Activated T-helper 17 cell treated with anti-CD3 and anti-CD28 coated beads, Interleukin-2, amount 50 U/mL, for 72 hours (primary cell): ENCODE data around the gene C6orf118. TPM values are rescaled to one million over a fixed set of nuclear protein-coding genes. Genes with fewer than 3 reads are reported as not detected.

Experiments used
- ATAC-seq: fragments of 150-1000 bp; cut with Tn5 transposase; replicated peaks from 2 replicates; pipeline ENCODE4 v1.10.0; 2021; ENCODE audit warnings: mild to moderate bottlenecking, moderate library complexity
- H3K27ac Mint-ChIP-seq: one replicate; pipeline ENCODE4 v1.8.0; 2022; ENCODE audit warnings: mixed read lengths
- H3K27me3 Mint-ChIP-seq: one replicate; pipeline ENCODE4 v1.8.0; 2022; ENCODE audit warnings: mixed read lengths
- H3K36me3 Mint-ChIP-seq: one replicate; pipeline ENCODE4 v1.8.0; 2022; ENCODE audit warnings: low read depth, mild to moderate bottlenecking, mixed read lengths
- H3K4me1 Mint-ChIP-seq: one replicate; pipeline ENCODE4 v1.8.0; 2022; ENCODE audit warnings: mixed read lengths
- H3K4me3 Mint-ChIP-seq: one replicate; pipeline ENCODE4 v1.8.0; 2022; ENCODE audit warnings: mild to moderate bottlenecking, mixed read lengths
- H3K9me3 Mint-ChIP-seq: one replicate; pipeline ENCODE4 v1.8.0; 2022; ENCODE audit warnings: mixed read lengths
- total RNA-seq, 2 donors: library from RNA; stranded (reverse); gene quantifications; one replicate each; pipeline ENCODE4 v1.2.3, GENCODE V29; 2022

Gene C6orf118
- total RNA-seq, 2 donors from 2014 or later: not detected

DNA sequence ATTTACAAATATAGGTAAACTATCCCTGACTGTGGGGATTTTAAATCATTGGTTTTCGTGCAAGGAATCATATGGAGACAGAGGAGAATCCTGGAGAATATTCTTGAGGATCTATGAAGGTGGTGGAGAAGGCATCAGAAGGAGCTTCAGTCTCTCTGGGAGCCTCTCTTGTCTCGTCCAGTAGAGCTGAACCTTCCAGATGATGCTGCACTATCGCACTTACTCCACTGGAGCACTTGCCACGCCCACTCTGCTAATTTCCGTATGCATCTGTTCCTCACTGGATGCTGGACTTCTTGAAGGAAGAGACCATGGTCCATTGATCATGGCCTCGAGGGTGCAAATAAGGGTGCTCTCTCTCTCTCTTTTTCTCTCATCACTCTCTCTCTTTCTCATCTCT is 36.8 kb downstream of the C6orf118 start:
- H3K27me3 Mint-ChIP-seq: no peaks in the 10 kb centered on the region
- no peak overlapping the region for H3K4me3 Mint-ChIP-seq
- H3K9me3 Mint-ChIP-seq: peaks cover 8% of the 10 kb centered on the region
- no peaks in the 10 kb centered on the region for H3K4me1 Mint-ChIP-seq
- no peak overlapping the region for H3K27ac Mint-ChIP-seq
- H3K36me3 Mint-ChIP-seq: no peaks in the 10 kb centered on the region
- ATAC-seq: no peak

DNA sequence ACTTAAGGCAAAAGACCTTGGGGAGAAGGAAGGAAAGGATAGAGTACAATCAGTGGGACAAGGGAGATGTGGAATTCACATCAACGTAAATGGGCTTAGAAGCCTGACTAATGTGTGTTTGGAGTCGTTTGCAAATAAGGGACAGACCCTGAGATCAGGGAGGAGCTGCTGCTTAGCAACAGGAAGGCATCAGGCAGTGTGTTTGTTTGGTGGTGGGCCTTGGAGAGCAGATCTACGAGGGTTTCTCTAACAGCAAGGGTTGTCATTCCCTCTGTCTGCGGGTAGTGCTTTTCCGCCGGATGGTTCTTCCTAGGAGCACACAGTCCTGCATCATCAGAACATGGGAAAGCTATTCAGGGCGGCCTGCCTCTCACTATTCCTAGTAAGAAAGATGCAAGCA is 40.4 kb downstream of the C6orf118 start:
- Mint-ChIP-seq H3K4me3 (no peak overlapping the region), H3K36me3 (no peaks in the 10 kb centered on the region), H3K27me3 (no peaks in the 10 kb centered on the region), H3K27ac (no peak overlapping the region), H3K4me1 (no peaks in the 10 kb centered on the region), H3K9me3 (peaks cover 12% of the 10 kb centered on the region)
- no peak for ATAC-seq

DNA sequence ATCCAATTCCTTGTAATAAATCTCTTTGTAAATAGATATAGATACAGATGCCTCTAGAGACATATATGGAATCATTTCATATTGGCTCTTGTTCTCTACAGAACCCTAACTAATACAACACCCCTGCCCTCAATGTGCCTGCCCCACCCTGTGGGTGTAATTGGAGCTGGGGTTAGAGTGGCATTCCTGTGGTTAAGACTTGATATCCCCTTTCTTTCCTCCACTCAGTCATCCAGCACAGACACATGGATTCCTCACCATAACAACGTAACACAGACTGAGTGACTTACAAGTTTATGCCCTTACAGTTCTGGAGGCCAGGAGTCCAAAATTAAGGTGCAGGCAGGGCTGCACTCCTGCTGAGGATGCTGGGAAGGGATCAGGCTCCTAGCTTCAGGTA is 42.8 kb downstream of the C6orf118 start:
- Mint-ChIP-seq H3K9me3 (peaks cover 17% of the 10 kb centered on the region), H3K4me1 (no peaks in the 10 kb centered on the region), H3K27ac (no peak overlapping the region)

DNA sequence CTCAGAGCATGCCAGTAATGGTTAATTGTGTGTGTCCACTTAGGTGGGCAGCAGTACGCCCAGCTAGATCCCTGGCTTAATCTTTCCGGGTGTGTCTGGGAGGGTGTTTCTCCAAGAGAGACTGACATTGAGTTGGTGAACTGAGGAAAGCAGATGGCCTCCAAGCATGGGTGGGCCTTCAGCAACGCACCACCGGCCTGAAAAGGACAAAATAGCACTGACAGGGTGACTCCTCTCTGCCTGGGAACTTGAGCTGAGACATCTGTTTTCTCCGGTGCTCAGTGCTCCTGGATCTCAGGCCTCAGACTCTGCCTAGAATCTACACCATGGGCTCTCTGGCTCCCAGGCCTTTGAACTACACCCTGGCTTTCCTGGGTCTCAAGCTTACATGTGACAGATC is 43.2 kb downstream of the C6orf118 start:
- Mint-ChIP-seq H3K36me3 (no peaks in the 10 kb centered on the region), H3K4me3 (no peak overlapping the region), H3K4me1 (no peaks in the 10 kb centered on the region), H3K9me3 (peaks cover 17% of the 10 kb centered on the region), H3K27me3 (no peaks in the 10 kb centered on the region), H3K27ac (no peak overlapping the region)
- no peak for ATAC-seq

More for the DNA sequence above, 42.8 kb downstream of the C6orf118 start:
- H3K27me3 Mint-ChIP-seq: no peaks in the 10 kb centered on the region
- H3K4me3 Mint-ChIP-seq: no peak overlapping the region
- no peak for ATAC-seq
- no peaks in the 10 kb centered on the region for H3K36me3 Mint-ChIP-seq

DNA sequence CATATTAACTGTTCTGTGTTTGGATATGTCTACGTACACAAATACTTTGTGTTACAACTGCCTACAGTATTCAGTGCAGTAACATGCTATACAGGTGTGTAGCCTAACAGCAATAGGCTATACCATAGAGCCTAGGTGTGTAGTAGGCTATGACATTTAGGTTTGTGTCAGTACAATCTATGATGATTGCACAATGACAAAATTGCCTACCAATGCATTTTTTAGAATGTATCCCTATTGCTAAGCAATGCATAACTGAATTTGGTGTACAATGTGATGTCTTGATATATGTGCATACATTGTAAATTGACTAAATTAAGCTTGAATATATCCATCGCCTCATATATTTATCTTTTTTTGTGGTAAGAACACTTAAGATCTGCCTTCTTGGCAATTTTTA is 48.9 kb downstream of the C6orf118 start:
- ATAC-seq: no peak
- Mint-ChIP-seq H3K4me1 (no peaks in the 10 kb centered on the region), H3K27me3 (no peaks in the 10 kb centered on the region), H3K4me3 (no peak overlapping the region), H3K9me3 (peaks cover 26% of the 10 kb centered on the region), H3K36me3 (no peaks in the 10 kb centered on the region), H3K27ac (no peak overlapping the region)

DNA sequence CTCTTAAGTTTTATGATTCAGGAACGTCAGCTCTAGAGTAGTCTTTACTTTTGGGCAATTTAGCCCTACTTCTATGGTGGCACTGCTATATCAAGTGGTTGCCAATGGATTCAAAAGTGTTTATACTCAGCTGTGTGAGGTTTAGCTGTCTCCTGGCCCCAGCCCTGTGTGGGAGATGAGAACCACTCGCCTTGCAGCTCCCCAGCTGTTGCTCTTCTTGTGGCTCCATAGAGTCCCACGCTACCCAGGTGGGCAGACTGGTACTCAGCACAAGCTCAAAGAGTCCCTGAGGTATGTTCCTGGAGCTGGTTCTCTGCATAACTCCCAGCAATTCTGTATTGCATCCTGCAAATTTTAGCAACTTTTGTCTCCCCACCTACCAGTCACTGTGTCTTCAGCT is 59.6 kb downstream of the C6orf118 start:
- no peak for ATAC-seq
- no peaks in the 10 kb centered on the region for H3K9me3 Mint-ChIP-seq
- H3K4me1 Mint-ChIP-seq: no peaks in the 10 kb centered on the region
- H3K27ac Mint-ChIP-seq: no peak overlapping the region
- no peaks in the 10 kb centered on the region for H3K27me3 Mint-ChIP-seq
- no peak overlapping the region for H3K4me3 Mint-ChIP-seq
- no peaks in the 10 kb centered on the region for H3K36me3 Mint-ChIP-seq

DNA sequence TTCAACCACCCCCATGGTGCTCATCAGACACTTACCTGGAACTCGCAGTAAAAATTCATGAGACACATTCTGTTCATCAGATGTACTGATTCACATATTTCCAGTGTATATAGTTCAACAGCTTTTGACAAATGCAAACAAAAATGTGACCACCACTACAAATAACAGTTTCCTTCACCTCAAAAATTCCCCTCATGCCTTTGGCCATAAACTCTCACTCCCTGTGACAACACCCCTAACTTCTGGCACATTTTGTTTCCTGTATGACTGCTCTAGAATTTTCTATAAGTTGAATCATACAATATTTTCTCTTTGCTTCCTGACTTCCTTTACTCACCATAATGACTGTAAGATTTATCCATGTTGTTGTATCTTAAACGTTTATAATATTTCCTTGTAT is 63.7 kb downstream of the C6orf118 start:
- Mint-ChIP-seq H3K27ac (no peak overlapping the region), H3K36me3 (no peaks in the 10 kb centered on the region), H3K4me1 (no peaks in the 10 kb centered on the region), H3K27me3 (no peaks in the 10 kb centered on the region), H3K9me3 (no peaks in the 10 kb centered on the region), H3K4me3 (no peak overlapping the region)
- ATAC-seq: no peak

DNA sequence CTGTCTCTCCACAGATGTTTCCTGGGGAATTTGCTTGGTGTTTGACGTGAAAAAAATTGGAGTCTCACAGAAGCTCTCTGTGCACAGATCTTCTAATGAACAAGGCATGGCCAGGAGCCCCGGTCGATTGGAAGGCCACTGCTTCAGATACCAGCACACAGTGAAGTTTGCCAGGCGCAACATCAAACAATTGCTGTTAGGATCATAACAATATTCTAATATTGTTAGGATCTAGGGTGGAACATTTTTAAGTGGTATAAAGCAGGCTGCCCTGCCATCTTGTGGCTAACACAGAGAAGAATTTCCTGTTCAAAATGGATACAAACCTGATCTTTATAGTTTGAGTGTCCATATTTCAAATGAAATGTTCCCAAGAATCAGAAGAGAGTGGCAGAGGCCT is 64.1 kb downstream of the C6orf118 start:
- no peak overlapping the region for H3K27ac Mint-ChIP-seq
- no peak overlapping the region for H3K4me3 Mint-ChIP-seq
- no peaks in the 10 kb centered on the region for H3K4me1 Mint-ChIP-seq
- ATAC-seq: no peak
- no peaks in the 10 kb centered on the region for H3K27me3 Mint-ChIP-seq
- no peaks in the 10 kb centered on the region for H3K9me3 Mint-ChIP-seq
- H3K36me3 Mint-ChIP-seq: no peaks in the 10 kb centered on the region

DNA sequence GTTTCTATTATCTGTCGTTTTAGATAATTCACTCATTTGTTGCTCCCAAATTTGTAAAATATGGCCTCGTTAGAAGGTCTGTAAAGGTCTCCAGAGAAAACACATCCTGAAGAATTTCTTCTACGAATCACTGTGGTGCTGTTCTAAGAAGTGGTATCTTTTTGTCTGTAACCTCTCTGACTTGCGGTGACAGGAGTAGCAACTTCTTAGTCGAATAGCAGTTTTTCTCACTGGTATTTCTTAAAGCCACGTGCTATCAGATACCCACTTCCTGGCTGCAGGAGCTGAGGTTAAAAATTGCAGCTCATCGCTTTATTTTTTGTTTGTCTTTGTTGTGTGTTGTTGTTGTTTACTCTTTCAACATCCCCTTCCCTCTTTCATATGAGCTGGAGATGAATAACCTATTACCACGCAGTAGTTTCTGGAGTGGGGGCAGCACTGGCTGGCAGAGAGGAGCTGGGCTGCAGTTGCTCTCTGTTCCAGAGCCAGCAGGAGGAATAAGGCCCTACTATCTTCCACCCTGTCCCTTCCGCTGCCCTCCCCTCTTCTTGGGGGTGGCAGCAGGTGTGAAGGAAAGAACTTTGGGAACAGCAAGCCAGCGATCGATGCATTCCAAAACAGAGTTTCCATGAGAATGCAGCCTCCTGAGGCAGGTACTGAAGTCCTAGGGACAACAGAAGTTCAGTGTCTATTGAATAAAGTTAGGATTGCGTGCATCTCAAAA is 64.7 kb downstream of the C6orf118 start:
- H3K4me3 Mint-ChIP-seq: no peak overlapping the region
- H3K27ac Mint-ChIP-seq: no peak overlapping the region
- ATAC-seq: no peak
- no peaks in the 10 kb centered on the region for H3K36me3 Mint-ChIP-seq
- H3K9me3 Mint-ChIP-seq: no peaks in the 10 kb centered on the region
- H3K27me3 Mint-ChIP-seq: no peaks in the 10 kb centered on the region
- H3K4me1 Mint-ChIP-seq: no peaks in the 10 kb centered on the region

DNA sequence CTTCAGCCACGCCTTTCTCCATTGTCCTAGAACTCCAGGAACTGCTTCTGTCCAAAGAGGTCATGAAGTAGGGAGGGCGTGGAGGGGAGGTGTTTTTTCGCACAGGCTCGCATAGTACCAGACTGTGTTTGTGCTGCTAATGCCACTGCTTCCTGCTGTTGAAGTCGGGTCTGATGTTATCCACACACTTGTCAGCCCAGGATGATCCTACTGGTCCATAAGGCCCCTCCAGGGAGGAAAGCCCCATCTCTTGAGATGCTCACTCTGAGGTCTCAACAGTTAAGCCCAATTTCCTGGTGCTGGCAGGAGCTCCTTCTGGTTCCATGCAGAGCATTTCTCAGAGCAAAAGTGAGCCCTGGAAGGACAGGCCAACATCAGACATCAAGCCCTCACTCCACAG is 65.6 kb downstream of the C6orf118 start:
- Mint-ChIP-seq H3K9me3 (no peaks in the 10 kb centered on the region), H3K4me1 (no peaks in the 10 kb centered on the region), H3K4me3 (no peak overlapping the region), H3K36me3 (no peaks in the 10 kb centered on the region), H3K27me3 (no peaks in the 10 kb centered on the region), H3K27ac (no peak overlapping the region)
- no peak for ATAC-seq

DNA sequence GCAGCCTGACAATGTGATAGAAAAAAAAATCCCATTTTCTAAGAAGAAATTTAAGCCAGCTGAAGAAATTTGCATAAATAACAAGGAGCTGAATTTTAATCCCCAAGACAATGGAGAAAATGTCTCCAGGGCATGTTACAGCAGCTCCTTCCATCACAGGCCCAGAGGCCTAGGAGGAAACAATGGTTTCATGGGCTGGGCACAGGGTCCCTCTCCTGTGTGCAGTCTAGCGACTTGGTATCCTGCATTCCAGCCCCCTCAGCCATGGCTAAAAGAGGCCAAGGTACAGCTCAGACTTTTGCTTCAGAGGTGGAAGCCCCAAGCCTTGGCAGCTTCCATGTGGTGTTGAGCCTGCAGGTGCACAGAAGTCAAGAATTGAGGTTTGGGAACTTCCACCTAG is 73.1 kb downstream of the C6orf118 start:
- ATAC-seq: no peak
- Mint-ChIP-seq H3K36me3 (no peaks in the 10 kb centered on the region), H3K4me1 (no peaks in the 10 kb centered on the region), H3K9me3 (peaks cover 6% of the 10 kb centered on the region), H3K4me3 (no peak overlapping the region), H3K27ac (no peak overlapping the region), H3K27me3 (no peaks in the 10 kb centered on the region)

DNA sequence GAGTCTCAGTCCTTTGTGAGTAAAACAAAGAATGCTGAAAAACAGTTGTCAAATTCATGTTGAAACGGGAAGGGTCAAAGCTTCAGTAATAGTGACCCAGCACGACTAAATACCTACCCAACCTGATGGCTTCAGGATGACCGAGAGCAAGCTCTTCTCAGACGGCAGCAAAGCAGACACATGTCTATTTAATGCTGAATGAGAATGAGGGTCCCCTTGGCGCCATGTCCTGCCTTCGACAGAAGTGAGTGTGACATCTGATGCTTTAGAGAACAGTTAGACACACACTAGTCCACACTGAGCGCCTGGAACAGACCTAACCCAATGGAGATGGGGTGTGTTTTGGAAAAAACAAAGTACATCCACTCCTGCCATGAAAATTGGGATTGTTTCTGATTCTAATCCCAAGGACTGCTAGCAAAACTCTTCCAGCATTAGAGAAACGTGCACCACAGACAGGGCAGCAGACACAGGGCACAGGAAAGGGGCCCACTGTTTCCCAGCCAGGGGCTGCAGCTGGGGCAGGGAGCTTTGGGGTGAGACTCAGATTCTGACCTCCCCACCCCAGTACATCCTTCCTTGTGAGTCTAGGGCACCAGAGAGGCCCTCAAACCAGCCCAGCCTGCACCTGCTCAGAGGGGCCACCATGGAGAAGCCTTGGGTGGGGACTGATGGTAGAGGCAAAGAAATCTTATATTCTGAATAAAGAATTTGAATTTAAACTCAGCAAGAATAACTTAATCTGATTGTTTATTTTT is 76.5 kb downstream of the C6orf118 start:
- no peaks in the 10 kb centered on the region for H3K27me3 Mint-ChIP-seq
- H3K9me3 Mint-ChIP-seq: peaks cover 19% of the 10 kb centered on the region
- H3K4me1 Mint-ChIP-seq: no peaks in the 10 kb centered on the region
- no peaks in the 10 kb centered on the region for H3K36me3 Mint-ChIP-seq
- no peak overlapping the region for H3K27ac Mint-ChIP-seq
- H3K4me3 Mint-ChIP-seq: no peak overlapping the region
- ATAC-seq: no peak

DNA sequence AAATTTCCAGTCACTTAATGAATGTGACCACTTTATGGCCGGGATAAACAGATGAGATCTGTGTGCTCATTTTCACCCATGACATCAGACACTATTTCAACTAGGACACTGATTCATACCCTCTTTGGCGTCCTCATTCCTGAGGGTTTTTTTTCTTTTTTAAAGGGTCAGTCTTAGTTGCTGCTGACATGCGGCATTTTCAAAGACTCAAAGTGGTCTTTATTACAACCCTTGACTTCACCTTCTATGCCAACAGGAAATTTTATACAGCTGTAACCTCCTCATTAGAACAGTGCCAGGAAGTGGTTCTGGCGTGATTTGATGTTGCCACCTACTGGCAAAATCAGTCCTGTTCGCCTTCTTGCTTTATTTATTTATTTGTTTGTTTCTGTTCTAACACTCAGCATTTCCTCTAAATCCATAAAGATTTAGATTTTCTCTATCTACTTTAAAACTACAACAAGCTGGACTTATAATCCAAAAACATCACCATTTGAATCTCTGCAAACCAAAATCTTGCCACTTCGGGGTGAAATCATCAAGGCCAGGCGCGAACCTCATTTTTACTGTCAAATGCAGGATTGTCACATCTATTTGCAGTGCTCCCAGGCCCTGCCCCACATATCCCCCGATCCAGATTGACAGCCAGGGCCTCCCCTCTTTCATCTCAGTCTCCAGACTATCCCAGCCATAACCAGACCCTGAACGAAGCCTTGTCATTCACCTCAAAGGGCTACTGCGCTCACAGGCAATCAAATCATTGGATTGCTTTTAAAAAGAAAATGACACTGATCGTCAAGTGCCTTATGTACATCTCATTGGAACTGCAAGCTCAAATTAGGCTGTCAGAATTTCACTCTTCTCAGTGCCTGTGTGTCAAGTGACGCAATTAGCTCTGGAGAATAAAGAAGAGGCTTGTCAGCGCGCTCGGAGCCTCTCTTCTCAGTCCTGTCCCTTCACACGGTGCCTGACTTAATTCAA is 77.5 kb downstream of the C6orf118 start:
- no peaks in the 10 kb centered on the region for H3K36me3 Mint-ChIP-seq
- no peak overlapping the region for H3K27ac Mint-ChIP-seq
- H3K4me3 Mint-ChIP-seq: no peak overlapping the region

DNA sequence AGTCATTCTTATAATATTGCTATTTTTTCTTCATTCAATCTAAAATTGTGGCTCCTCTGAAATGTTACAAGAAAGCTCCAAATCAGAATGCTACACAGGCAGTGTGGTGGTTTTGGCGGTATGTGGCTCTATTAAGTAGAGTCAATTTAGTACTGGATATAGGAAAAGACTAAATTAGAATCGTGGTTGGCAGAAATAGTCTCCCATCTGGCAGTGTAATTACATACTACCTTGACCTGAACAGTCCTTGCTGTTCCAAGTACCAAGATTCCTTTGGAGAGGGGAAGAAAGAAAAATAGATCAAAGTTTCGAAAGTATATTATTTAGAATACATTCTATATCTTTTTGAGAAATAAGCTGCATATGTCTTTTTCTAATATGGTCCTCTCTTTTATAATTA is 78.2 kb downstream of the C6orf118 start:
- no peak for ATAC-seq
- Mint-ChIP-seq H3K4me3 (no peak overlapping the region), H3K27ac (no peak overlapping the region), H3K27me3 (no peaks in the 10 kb centered on the region), H3K9me3 (peaks cover 22% of the 10 kb centered on the region), H3K4me1 (no peaks in the 10 kb centered on the region), H3K36me3 (no peaks in the 10 kb centered on the region)

More for the DNA sequence above, 77.5 kb downstream of the C6orf118 start:
- Mint-ChIP-seq H3K9me3 (peaks cover 20% of the 10 kb centered on the region), H3K4me1 (no peaks in the 10 kb centered on the region), H3K27me3 (no peaks in the 10 kb centered on the region)
- no peak for ATAC-seq
